Mesendoderm (in vitro differentiated cells): Measurements from ENCODE around the gene STX17.

Experiments used
- DNase-seq: peaks from one replicate; pipeline ENCODE4 v3.0.0; 2013
- H2AK5ac ChIP-seq: 2 replicates; pipeline ENCODE4 v1.6.1; 2013; ENCODE audit warnings: low read length, inconsistent platforms
- H2BK120ac ChIP-seq: 2 replicates; pipeline ENCODE4 v1.6.1; 2013; ENCODE audit warnings: low read depth, mild to moderate bottlenecking, low read length, moderate library complexity, mixed read lengths
- H2BK15ac ChIP-seq: replicated peaks from 2 replicates; pipeline ENCODE4 v1.6.1; 2013; ENCODE audit warnings: low read depth, mild to moderate bottlenecking, moderate library complexity
- H2BK5ac ChIP-seq: 2 replicates; pipeline ENCODE4 v1.6.1; 2013; ENCODE audit warnings: low read length, inconsistent platforms
- H3K18ac ChIP-seq: 2 replicates; pipeline ENCODE4 v1.6.1; 2013; ENCODE audit warnings: mild to moderate bottlenecking, low read length, mixed read lengths
- H3K23ac ChIP-seq: one replicate; pipeline ENCODE4 v1.6.1; 2013; ENCODE audit warnings: low read length
- H3K27ac ChIP-seq: 2 replicates; pipeline ENCODE4 v1.5.1; 2013; ENCODE audit warnings: low read depth, mild to moderate bottlenecking, inconsistent platforms, low read length, moderate library complexity
- H3K27me3 ChIP-seq: 2 replicates; pipeline ENCODE4 v1.6.1; 2013; ENCODE audit warnings: low read length, control low read depth, mild to moderate bottlenecking, inconsistent platforms; ENCODE audit not compliant: insufficient read depth, poor library complexity
- H3K36me3 ChIP-seq: 2 replicates; pipeline ENCODE4 v1.6.1; 2013; ENCODE audit warnings: low read length, inconsistent platforms; ENCODE audit not compliant: control insufficient read depth, insufficient read depth
- H3K4ac ChIP-seq: one replicate; pipeline ENCODE4 v1.6.1; 2013; ENCODE audit warnings: low read depth, mild to moderate bottlenecking, low read length, moderate library complexity
- H3K4me1 ChIP-seq: 2 replicates; pipeline ENCODE4 v1.6.1; 2013; ENCODE audit warnings: low read depth, low read length, inconsistent platforms; ENCODE audit not compliant: control insufficient read depth
- H3K4me2 ChIP-seq: 2 replicates; pipeline ENCODE4 v1.6.1; 2013; ENCODE audit warnings: low read length
- H3K4me3 ChIP-seq: 2 replicates; pipeline ENCODE4 v1.5.1; 2013; ENCODE audit warnings: mild to moderate bottlenecking, low read length
- H3K56ac ChIP-seq: one replicate; pipeline ENCODE4 v1.6.1; 2013; ENCODE audit warnings: low read length
- H3K79me1 ChIP-seq: 2 replicates; pipeline ENCODE4 v1.6.1; 2013; ENCODE audit warnings: low read length, inconsistent platforms
- H3K79me2 ChIP-seq: 2 replicates; pipeline ENCODE4 v1.6.1; 2013; ENCODE audit warnings: mild to moderate bottlenecking, low read length; ENCODE audit not compliant: control insufficient read depth, insufficient read depth
- H3K9ac ChIP-seq: 2 replicates; pipeline ENCODE4 v1.6.1; 2013; ENCODE audit warnings: low read length, inconsistent platforms
- H4K5ac ChIP-seq: one replicate; pipeline ENCODE4 v1.6.1; 2013; ENCODE audit warnings: low read length
- H4K8ac ChIP-seq: one replicate; pipeline ENCODE4 v1.6.1; 2013; ENCODE audit warnings: low read depth, mild to moderate bottlenecking, control low read depth, low read length, moderate library complexity
- WGBS: extraction: QIAGEN DNeasy Blood & Tissue Kit; methylation state at CpG from one replicate; pipeline ENCODE4 v1.1.7; 2013; ENCODE audit warnings: low lambda C conversion rate, missing lambda C conversion rate; ENCODE audit not compliant: insufficient coverage; ENCODE audit errors: extremely low coverage; 5-methylcytosine and 5-hydroxymethylcytosine counted together

STX17 gene

GRCh38 chr9:99948482-99948881 lies 42.0 kb downstream of the STX17 start:
- Histone ChIP-seq H2BK120ac (no peak overlapping the region), H4K8ac (no peak overlapping the region), H3K27me3 (no peaks in the 10 kb centered on the region), H3K4me2 (no peak overlapping the region), H3K79me1 (no peaks in the 10 kb centered on the region), H3K23ac (no peak overlapping the region), H3K4ac (no peak overlapping the region), H3K27ac (no peak overlapping the region), H4K5ac (no peak overlapping the region), H3K9ac (no peak overlapping the region), H2BK5ac (no peak overlapping the region), H3K18ac (no peak overlapping the region), H2AK5ac (no peak overlapping the region), H3K36me3 (no peaks in the 10 kb centered on the region), H3K4me3 (no peak overlapping the region), H3K56ac (no peak overlapping the region), H2BK15ac (no peak overlapping the region), H3K4me1 (no peaks in the 10 kb centered on the region), H3K79me2 (no peaks in the 10 kb centered on the region)
- DNase-seq, result no peak
- no CpG with 5 or more reads among the region's 2 CpGs for WGBS

- no peaks in the 10 kb centered on the region for H3K27me3 ChIP-seq
- H3K18ac ChIP-seq, result no peak overlapping the region
- no peak overlapping the region for H3K4me2 ChIP-seq
- no peak overlapping the region for H3K27ac ChIP-seq
- H3K9ac ChIP-seq, result no peak overlapping the region
- DNase-seq, result no peak
- H2BK15ac ChIP-seq, result no peak overlapping the region
- no peak overlapping the region for H3K4me3 ChIP-seq
- no peak overlapping the region for H4K5ac ChIP-seq
- no peak overlapping the region for H3K56ac ChIP-seq
- H3K4me1 ChIP-seq, result no peaks in the 10 kb centered on the region
- H4K8ac ChIP-seq, result no peak overlapping the region
- H2BK120ac ChIP-seq, result no peak overlapping the region
- H3K36me3 ChIP-seq, result no peaks in the 10 kb centered on the region
- H2AK5ac ChIP-seq, result no peak overlapping the region
- no peak overlapping the region for H3K23ac ChIP-seq
- H3K79me1 ChIP-seq, result no peaks in the 10 kb centered on the region
- no peak overlapping the region for H2BK5ac ChIP-seq
- no peaks in the 10 kb centered on the region for H3K79me2 ChIP-seq
- H3K4ac ChIP-seq, result no peak overlapping the region
Observed at GRCh38 chr9:99948896-99949295, 42.4 kb downstream of the STX17 start.

GRCh38 chr9:99953861-99954507 lies 47.5 kb downstream of the STX17 start:
- H3K18ac ChIP-seq, result no peak overlapping the region
- no peak overlapping the region for H3K4ac ChIP-seq
- no peaks in the 10 kb centered on the region for H3K27me3 ChIP-seq
- H2BK15ac ChIP-seq, result no peak overlapping the region
- H2AK5ac ChIP-seq, result no peak overlapping the region
- no peak overlapping the region for H2BK120ac ChIP-seq
- H3K36me3 ChIP-seq, result no peaks in the 10 kb centered on the region
- H3K4me3 ChIP-seq, result no peak overlapping the region
- H3K79me2 ChIP-seq, result no peaks in the 10 kb centered on the region
- WGBS, result no CpG with 5 or more reads among the region's 3 CpGs
- no peak overlapping the region for H4K5ac ChIP-seq
- no peak overlapping the region for H3K4me2 ChIP-seq
- no peaks in the 10 kb centered on the region for H3K4me1 ChIP-seq
- H4K8ac ChIP-seq, result no peak overlapping the region
- no peak overlapping the region for H2BK5ac ChIP-seq
- no peaks in the 10 kb centered on the region for H3K79me1 ChIP-seq
- no peak overlapping the region for H3K56ac ChIP-seq
- DNase-seq, result no peak
- H3K23ac ChIP-seq, result no peak overlapping the region
- H3K9ac ChIP-seq, result no peak overlapping the region
- no peak overlapping the region for H3K27ac ChIP-seq

GRCh38 chr9:99954819-99955218 lies 48.4 kb downstream of the STX17 start:
- Histone ChIP-seq H3K27ac (no peak overlapping the region), H3K23ac (no peak overlapping the region), H2AK5ac (no peak overlapping the region), H3K4ac (no peak overlapping the region), H2BK5ac (no peak overlapping the region), H3K56ac (no peak overlapping the region), H3K79me1 (no peaks in the 10 kb centered on the region), H3K4me3 (no peak overlapping the region), H3K27me3 (no peaks in the 10 kb centered on the region), H3K4me2 (no peak overlapping the region), H2BK15ac (no peak overlapping the region), H3K36me3 (no peaks in the 10 kb centered on the region), H3K4me1 (no peaks in the 10 kb centered on the region), H3K9ac (no peak overlapping the region), H4K5ac (no peak overlapping the region), H3K18ac (no peak overlapping the region), H4K8ac (no peak overlapping the region), H2BK120ac (no peak overlapping the region), H3K79me2 (no peaks in the 10 kb centered on the region)
- WGBS, result no CpG with 5 or more reads among the region's 1 CpG
- no peak for DNase-seq

GRCh38 chr9:99955606-99956005 lies 49.2 kb downstream of the STX17 start:
- no peak overlapping the region for H2BK15ac ChIP-seq
- no peaks in the 10 kb centered on the region for H3K4me1 ChIP-seq
- H2AK5ac ChIP-seq, result no peak overlapping the region
- H3K27me3 ChIP-seq, result no peaks in the 10 kb centered on the region
- H4K5ac ChIP-seq, result no peak overlapping the region
- H3K27ac ChIP-seq, result no peak overlapping the region
- H3K23ac ChIP-seq, result no peak overlapping the region
- H3K4ac ChIP-seq, result no peak overlapping the region
- H2BK5ac ChIP-seq, result no peak overlapping the region
- H2BK120ac ChIP-seq, result no peak overlapping the region
- DNase-seq, result no peak
- H3K18ac ChIP-seq, result no peak overlapping the region
- WGBS, result no CpG with 5 or more reads among the region's 4 CpGs
- no peak overlapping the region for H3K4me2 ChIP-seq
- no peak overlapping the region for H3K9ac ChIP-seq
- H3K56ac ChIP-seq, result no peak overlapping the region
- no peaks in the 10 kb centered on the region for H3K79me2 ChIP-seq
- no peaks in the 10 kb centered on the region for H3K79me1 ChIP-seq
- H4K8ac ChIP-seq, result no peak overlapping the region
- no peak overlapping the region for H3K4me3 ChIP-seq
- no peaks in the 10 kb centered on the region for H3K36me3 ChIP-seq

- no peak overlapping the region for H2BK120ac ChIP-seq
- H3K4me1 ChIP-seq, result peaks cover 5% of the 10 kb centered on the region
- H2BK5ac ChIP-seq, result no peak overlapping the region
- H3K56ac ChIP-seq, result no peak overlapping the region
- H4K8ac ChIP-seq, result no peak overlapping the region
- H3K4me2 ChIP-seq, result no peak overlapping the region
- H3K4ac ChIP-seq, result no peak overlapping the region
- no peak overlapping the region for H2AK5ac ChIP-seq
- no peaks in the 10 kb centered on the region for H3K79me1 ChIP-seq
- H2BK15ac ChIP-seq, result no peak overlapping the region
- no peak overlapping the region for H3K27ac ChIP-seq
- no CpG with 5 or more reads among the region's 1 CpG for WGBS
- H3K18ac ChIP-seq, result no peak overlapping the region
- H3K27me3 ChIP-seq, result no peaks in the 10 kb centered on the region
- no peak for DNase-seq
- H3K9ac ChIP-seq, result no peak overlapping the region
- no peak overlapping the region for H3K4me3 ChIP-seq
- H3K36me3 ChIP-seq, result no peaks in the 10 kb centered on the region
- H3K79me2 ChIP-seq, result no peaks in the 10 kb centered on the region
- no peak overlapping the region for H4K5ac ChIP-seq
- H3K23ac ChIP-seq, result no peak overlapping the region
Observed at GRCh38 chr9:99962680-99963261, 56.3 kb downstream of the STX17 start.
